ENCODE results near the gene EIF6. TPM values are rescaled to one million over a fixed set of nuclear protein-coding genes. Genes with fewer than 3 reads are reported as not detected.
A peak's percentile ranks its signal among the peaks of the same experiment; 100 is the strongest.

The EIF6 gene
- total RNA-seq, result 10 to 100 TPM; 84.3 to 90.6 TPM
- 142 TPM for polyA plus RNA-seq (ENCODE audit: insufficient read depth, low read depth, low replicate concordance)
- long read RNA-seq, donor 1, transcript EIF6-203 (7 exons, 1,289 nt), result major isoform, 51 of 141 reads
- long read RNA-seq, donor 1, transcript EIF6-201 (6 exons, 1,252 nt), result minor isoform, 19 of 141 reads
- long read RNA-seq, donor 1, partial matches to known transcripts, result 62 of 141 reads
- long read RNA-seq, donor 1, other reads (novel, unspliced or antisense), result 9 of 141 reads
- long read RNA-seq, donor 2, transcript EIF6-201 (6 exons, 1,252 nt), result minor isoform, 5 of 102 reads
- long read RNA-seq, donor 2, transcript EIF6-203 (7 exons, 1,289 nt), result major isoform, 31 of 102 reads
- long read RNA-seq, donor 2, partial matches to known transcripts, result 63 of 102 reads
- long read RNA-seq, donor 2, other reads (novel, unspliced or antisense), result 0 of 102 reads

GRCh38 chr20:35284267-35284991, at the start of gene EIF6:
TSS of gene EIF6 (minus strand) at chr20:35284772. CDS start at chr20:35284487, 285 bp downstream.
- Histone ChIP-seq H3K4me1 (peaks cover 7% of the 10 kb centered on the region), H3K36me3 (ENCODE audit: low read depth, missing control alignments) (no peaks in the 10 kb centered on the region), H3K27me3 (no peaks in the 10 kb centered on the region), H3K9me3 (no peaks in the 10 kb centered on the region), H3K27ac (peak within 1 kb of the TSS; percentile 77 to 91), H3K4me3 (peak within 1 kb of the TSS; percentile 87 to 95)
- intact Hi-C loops (cut with DNase I; ENCODE audit: low total_unique reads), result no loop called here
- WGBS, 2 donors, result 0 to 1% methylated on average over 25 to 58 of the region's 61 CpGs
- DNase-seq, result peak; percentile 93
- no peak for TF ChIP-seq POLR2A (IDR thresholded peaks at IDR 0.05)
- TF ChIP-seq, protein P1, sequence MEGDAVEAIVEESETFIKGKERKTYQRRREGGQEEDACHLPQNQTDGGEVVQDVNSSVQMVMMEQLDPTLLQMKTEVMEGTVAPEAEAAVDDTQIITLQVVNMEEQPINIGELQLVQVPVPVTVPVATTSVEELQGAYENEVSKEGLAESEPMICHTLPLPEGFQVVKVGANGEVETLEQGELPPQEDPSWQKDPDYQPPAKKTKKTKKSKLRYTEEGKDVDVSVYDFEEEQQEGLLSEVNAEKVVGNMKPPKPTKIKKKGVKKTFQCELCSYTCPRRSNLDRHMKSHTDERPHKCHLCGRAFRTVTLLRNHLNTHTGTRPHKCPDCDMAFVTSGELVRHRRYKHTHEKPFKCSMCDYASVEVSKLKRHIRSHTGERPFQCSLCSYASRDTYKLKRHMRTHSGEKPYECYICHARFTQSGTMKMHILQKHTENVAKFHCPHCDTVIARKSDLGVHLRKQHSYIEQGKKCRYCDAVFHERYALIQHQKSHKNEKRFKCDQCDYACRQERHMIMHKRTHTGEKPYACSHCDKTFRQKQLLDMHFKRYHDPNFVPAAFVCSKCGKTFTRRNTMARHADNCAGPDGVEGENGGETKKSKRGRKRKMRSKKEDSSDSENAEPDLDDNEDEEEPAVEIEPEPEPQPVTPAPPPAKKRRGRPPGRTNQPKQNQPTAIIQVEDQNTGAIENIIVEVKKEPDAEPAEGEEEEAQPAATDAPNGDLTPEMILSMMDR (IDR thresholded peaks at IDR 0.05), result no peak

DNA sequence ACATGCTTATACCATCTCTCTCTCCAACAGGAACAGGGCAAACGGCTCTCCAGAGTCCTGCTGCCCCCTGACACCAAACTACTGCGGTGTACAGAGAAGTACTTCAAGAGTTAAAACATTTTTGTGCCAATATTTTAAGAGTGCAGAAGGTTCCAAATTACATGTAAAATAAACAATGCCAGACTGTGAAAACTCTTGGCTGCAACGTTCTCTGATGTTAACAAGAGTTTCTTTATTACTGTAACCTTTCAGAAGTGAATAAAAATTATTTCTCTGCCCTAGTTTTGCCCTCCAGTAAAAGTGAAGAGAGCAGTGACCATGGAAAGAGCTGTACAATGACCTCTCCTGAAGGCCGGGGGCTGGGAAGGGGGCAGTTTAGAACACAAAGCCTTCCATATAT, 49.0 kb upstream of the EIF6 start:
- H3K27me3 ChIP-seq, result no peaks in the 10 kb centered on the region
- no peaks in the 10 kb centered on the region for H3K9me3 ChIP-seq
- DNase-seq, result no peak
- no peak for TF ChIP-seq POLR2A (IDR thresholded peaks at IDR 0.05)
- TF ChIP-seq, protein P1 (IDR thresholded peaks at IDR 0.05), result no peak
- H3K27ac ChIP-seq, result peak overlapping the region; percentile 15 to 54
- H3K4me1 ChIP-seq, result peaks cover 7% of the 10 kb centered on the region
- intact Hi-C loops (cut with DNase I; ENCODE audit: low total_unique reads), result no loop called here
- WGBS, 2 donors, result 35 to 45% methylated on average over 4 of the region's 4 CpGs
- H3K36me3 ChIP-seq (ENCODE audit: low read depth, missing control alignments), result no peaks in the 10 kb centered on the region
- H3K4me3 ChIP-seq, result no peak overlapping the region

DNA sequence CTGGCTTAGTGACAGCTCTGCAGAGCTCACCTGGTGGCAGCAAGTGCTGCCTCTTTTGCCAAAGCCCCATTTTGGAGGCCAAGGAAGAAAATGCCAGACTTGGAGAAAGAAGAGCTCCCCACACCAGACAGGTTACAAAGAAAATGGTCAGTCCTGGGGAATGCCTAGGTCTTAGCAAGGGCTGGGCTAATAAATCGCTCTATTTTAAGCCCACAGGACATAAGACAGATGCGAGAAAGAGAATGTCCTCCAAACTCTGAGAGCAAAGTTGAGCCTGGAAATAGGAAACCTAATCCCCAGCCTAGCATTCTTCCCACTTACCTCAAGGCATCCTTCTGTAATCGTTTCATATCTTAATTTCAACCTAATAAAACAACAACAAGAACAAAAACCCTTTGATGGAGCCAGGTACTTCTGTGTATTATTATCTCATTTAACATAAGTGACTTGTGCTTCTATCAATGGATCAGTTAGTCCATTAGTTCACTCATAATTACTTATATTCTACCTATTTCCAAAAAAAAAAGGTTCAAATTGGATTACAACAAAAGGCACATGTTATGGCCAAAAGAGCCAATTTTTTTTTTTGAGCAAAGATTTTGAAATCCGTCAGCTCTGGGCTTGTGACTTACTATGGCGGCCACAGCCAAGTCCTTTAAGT, 48.1 kb upstream of the EIF6 start:
- Histone ChIP-seq H3K27me3 (no peaks in the 10 kb centered on the region), H3K4me3 (no peak overlapping the region), H3K36me3 (ENCODE audit: low read depth, missing control alignments) (no peaks in the 10 kb centered on the region), H3K9me3 (no peaks in the 10 kb centered on the region), H3K27ac (no peak overlapping the region), H3K4me1 (peaks cover 7% of the 10 kb centered on the region)
- DNase-seq, result no peak
- TF ChIP-seq, protein P1 (IDR thresholded peaks at IDR 0.05), result no peak
- no peak for TF ChIP-seq POLR2A (IDR thresholded peaks at IDR 0.05)
- intact Hi-C loops (cut with DNase I; ENCODE audit: low total_unique reads), result no loop called here
- WGBS, 2 donors, result 93 to 94% methylated on average over 5 of the region's 5 CpGs

DNA sequence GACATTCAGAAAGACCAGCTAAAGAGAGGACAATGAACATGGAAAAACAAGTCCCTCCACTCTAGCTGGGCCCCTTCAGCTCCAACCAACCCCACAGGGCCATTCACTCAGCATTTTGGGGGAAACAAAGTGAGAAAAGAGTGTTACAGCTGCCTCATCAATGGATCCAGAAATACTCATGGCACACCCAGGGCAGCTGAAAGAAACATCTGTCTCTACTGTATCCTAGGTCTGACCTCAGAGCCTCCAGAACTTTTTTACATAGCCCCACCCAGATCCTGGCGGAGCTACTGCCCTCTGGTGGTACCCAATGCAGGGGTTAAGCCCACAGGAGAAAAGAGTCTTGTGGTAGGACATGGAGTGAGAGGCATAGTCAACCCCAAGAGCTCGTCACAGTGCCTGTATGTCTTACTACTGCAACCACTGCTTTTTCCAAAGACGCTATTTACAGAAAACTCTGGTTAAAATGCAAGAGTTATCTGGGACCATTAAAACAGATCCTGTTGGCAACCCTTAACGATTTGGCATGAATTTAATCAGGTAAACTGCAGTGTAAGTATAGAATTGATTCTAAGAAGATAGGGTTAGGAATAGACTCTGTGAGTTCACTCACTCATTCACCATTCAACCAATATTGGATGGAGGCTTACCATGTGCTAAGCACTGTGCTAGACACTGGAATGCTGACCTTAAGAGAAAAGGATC, 45.0 kb upstream of the EIF6 start:
- no peak for DNase-seq
- H3K9me3 ChIP-seq, result no peaks in the 10 kb centered on the region
- no peaks in the 10 kb centered on the region for H3K36me3 ChIP-seq (ENCODE audit: low read depth, missing control alignments)
- TF ChIP-seq, protein P1 (IDR thresholded peaks at IDR 0.05), result peak in 1 of 3 experiments; percentile 17
- no peak for TF ChIP-seq POLR2A (IDR thresholded peaks at IDR 0.05)
- intact Hi-C loops (cut with DNase I; ENCODE audit: low total_unique reads), result no loop called here
- no peak overlapping the region for H3K4me3 ChIP-seq
- no peak overlapping the region for H3K27ac ChIP-seq
- 91 to 93% methylated on average over 4 of the region's 4 CpGs for WGBS, 2 donors
- no peaks in the 10 kb centered on the region for H3K27me3 ChIP-seq
- H3K4me1 ChIP-seq, result peaks cover 7% of the 10 kb centered on the region
